GM12873 (cell line): ENCODE data around the gene NAP1L4.

Experiments
- CTCF ChIP-seq: IDR thresholded peaks from 2 replicates; pipeline ENCODE4 v1.5.1; 2012; ENCODE audit warnings: low read depth, mild to moderate bottlenecking, moderate library complexity, low read length, control low read depth; ENCODE audit not compliant: insufficient read depth; ENCODE audit errors: missing control alignments

The NAP1L4 gene

GRCh38 chr11:2930704-2931419 is 61.3 kb downstream of the NAP1L4 start:
- TF ChIP-seq CTCF: peak; percentile 73

GRCh38 chr11:2929950-2930703 is 62.0 kb downstream of the NAP1L4 start:
- peak; percentile 51 for TF ChIP-seq CTCF

DNA sequence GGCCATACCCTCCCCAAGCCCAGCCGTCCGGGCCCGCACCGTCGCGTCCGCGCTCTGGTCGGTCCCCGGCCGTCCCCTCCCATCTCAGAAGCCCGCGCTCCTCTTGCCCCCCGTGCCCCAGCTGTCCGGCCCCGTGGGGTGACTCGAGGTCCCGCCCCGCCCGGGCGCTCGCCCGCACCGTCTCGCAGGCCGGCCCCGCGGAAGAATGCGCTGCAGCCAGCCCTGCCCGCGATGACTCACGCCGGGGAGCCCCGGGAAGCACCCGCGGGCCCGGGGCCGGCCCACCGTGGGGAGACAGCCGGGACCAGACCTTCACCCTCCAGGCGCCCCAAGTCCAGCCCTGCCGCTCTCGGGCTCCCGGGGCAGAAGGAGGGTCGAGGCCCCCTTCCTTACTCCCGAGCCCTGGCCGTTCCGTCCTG is 62.6 kb downstream of the NAP1L4 start:
- no peak for TF ChIP-seq CTCF

DNA sequence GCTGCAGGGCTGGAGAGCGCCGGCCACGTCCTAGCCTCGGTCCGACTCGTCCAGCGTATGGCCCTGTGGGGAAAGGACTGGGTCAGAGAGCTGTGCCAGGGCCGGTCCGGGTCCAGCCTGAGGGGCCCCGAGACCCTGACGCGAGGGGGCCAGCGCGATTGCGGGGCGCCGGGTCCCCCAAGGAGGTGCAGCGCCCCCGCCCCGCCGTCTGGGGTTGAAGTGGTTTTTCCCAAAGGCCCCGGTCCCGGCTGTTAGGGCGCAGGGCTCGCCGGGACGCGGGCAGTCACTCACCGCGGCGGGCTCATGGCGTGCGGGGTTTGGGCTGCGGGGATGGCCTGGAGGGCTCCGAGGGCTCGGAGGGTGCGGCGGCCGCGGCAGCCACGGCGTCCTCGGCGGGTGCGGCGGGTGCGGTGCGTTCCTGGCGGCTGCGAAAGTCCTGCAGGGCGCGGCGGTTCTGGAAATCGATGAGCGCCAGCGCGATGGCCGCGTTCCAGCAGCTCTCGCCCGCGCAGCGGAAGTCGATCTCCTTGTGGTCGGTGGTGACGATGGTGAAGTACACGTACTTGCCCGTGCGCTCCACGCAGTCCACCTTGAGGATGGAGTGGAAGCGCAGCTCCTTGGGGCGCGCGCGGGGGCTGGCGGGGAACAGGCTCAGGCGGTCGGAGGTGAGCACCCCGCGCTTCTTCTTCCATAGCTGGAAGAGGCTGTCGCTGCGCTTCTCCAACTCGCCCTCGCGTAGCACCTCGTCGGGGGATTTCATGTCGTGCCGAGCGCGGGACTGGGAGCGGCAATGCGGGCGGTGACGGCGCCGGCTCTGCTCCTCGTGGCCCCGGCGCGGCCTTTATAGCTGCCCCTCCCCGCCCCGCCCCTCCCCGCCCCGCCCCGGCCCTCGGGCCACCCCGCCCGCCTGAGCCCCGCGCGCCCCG is 63.3 kb downstream of the NAP1L4 start, which contains the start of gene PHLDA2:
Gene PHLDA2, minus strand, starts transcription at position 816 of the 926 bp plus-strand sequence. Its CDS starts 56 bp downstream, at position 760.
- TF ChIP-seq CTCF: no peak

DNA sequence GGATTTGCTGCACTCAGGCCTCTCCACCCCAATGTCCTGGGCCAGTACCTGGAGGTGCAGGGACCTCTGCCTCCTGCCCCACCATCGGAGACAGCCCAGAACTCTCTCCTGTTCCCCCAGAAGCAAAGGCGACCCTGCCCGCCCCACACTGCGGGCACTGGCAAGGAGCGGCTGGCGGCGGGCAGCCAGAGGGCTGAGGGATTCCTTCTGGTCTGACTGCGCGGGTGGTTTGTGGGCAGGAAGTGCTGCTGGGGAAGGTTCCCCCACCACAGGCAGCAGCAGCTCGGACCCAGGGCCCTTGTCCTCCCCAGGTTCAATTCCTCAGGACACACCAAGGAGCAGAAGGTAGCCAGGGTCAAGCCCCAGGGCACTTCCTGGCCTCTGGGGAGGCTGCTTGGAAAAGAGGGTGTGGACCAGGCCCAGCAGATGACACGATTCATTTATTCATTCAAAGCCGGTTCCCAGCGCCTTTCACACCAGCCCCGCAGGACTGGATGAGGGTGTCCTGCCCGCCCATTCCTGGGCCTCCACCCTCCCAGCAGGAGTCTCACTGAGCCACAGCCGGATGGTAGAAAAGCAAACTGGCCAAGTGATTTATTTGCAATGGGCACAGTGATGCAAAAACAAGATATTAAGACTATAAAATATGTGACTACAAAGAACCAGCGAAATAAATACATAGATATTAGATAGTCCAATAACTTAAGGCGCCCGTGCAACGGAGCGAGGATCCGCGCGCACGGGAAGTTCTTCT is 64.1 kb downstream of the NAP1L4 start:
- no peak for TF ChIP-seq CTCF

DNA sequence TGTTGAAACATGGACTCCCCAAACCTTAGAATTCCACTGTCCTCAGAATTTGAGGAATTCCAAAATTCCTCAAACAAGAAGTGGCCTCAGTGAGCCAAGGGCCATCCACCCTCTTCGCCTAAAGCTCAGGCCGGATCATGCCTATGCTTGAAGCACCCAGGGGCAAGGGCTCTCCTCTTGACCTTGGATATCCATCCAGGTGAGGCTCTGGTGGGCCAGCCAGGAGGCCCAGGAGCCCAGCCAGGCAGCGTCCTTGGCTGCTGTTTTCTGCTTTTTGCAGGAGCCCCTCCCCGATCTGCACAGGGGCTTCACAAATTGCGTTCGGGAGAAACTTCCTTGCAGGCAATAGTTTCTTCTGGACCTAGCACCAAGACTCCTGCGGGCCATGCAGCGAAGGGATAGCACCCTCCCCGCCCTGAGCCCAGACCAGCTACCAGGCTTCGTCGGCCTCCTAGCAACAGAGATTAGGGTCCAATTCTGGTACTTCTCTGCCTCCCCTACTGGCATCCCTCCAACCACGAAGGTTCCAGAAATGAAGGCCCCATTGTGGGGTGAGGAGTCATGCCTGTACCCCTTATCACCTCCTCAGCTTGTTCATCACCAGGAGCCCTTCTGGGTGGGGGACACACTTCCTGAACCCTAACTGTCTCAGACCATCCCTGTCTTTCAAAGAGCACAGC is 64.9 kb downstream of the NAP1L4 start:
- no peak for TF ChIP-seq CTCF
